ENCODE results near the gene ZNF302.

DNA sequence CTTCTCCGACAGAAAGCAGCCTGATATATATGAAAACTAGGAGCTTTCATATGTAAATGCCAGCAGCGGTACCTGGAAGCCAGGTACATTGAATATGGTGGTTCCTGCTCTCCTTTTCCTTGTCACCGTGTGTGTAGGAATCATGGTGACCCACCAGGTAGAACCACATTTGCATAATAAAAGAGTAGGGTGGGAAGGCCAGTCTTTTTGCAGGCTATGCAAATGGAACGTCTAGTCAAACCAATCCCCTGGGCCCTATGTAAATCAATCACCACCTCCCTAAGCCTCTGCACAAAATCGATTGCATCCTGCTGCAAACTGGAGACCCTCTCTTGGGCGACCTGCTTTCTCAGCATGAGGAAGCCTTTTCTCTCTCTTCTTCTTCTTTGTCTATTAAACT, 34.4 kb downstream of the ZNF302 start:
- TF ChIP-seq, protein P1, sequence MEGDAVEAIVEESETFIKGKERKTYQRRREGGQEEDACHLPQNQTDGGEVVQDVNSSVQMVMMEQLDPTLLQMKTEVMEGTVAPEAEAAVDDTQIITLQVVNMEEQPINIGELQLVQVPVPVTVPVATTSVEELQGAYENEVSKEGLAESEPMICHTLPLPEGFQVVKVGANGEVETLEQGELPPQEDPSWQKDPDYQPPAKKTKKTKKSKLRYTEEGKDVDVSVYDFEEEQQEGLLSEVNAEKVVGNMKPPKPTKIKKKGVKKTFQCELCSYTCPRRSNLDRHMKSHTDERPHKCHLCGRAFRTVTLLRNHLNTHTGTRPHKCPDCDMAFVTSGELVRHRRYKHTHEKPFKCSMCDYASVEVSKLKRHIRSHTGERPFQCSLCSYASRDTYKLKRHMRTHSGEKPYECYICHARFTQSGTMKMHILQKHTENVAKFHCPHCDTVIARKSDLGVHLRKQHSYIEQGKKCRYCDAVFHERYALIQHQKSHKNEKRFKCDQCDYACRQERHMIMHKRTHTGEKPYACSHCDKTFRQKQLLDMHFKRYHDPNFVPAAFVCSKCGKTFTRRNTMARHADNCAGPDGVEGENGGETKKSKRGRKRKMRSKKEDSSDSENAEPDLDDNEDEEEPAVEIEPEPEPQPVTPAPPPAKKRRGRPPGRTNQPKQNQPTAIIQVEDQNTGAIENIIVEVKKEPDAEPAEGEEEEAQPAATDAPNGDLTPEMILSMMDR (IDR thresholded peaks at IDR 0.05): no peak
- TF ChIP-seq POLR2A (IDR thresholded peaks at IDR 0.05) (no peak), POLR2AphosphoS5 (IDR thresholded peaks at IDR 0.05; ENCODE audit: insufficient read depth in 1 of 2, low read depth in 1 of 2) (no peak)
